CD14-positive monocyte (primary cell): ENCODE data around the gene MORC4. TPM values are rescaled to one million over a fixed set of nuclear protein-coding genes. Genes with fewer than 3 reads are reported as not detected.
A peak's percentile ranks its signal among the peaks of the same experiment; 100 is the strongest.

Source experiments
- DNase-seq, 3 donors: peaks; one replicate each; pipeline ENCODE4 v3.0.0-alpha.2; 2011 to 2022
- H2AFZ ChIP-seq: 2 replicates; pipeline ENCODE4 v1.6.0; 2012; ENCODE audit warnings: mild to moderate bottlenecking, low read depth, low read length, inconsistent platforms; ENCODE audit not compliant: insufficient read depth, poor library complexity, severe bottlenecking
- H3K27ac ChIP-seq, 2 donors: 1 replicate in 1 of 2; 2 replicates in 1 of 2; pipeline ENCODE4 v1.5.1; 2012 to 2013; ENCODE audit warnings: low read length in 2 of 2, control low read depth in 1 of 2, inconsistent platforms in 1 of 2, low read depth in 1 of 2, mild to moderate bottlenecking in 1 of 2
- H3K27me3 ChIP-seq, 2 donors: one replicate each; pipeline versions ENCODE4 v1.6.0 to v1.6.1; 2011 to 2013; ENCODE audit warnings: low read length in 2 of 2; ENCODE audit not compliant: control insufficient read depth in 2 of 2, insufficient read depth in 2 of 2
- H3K36me3 ChIP-seq, 2 donors: replicated peaks in 1 of 2; 1 replicate in 1 of 2; 2 replicates in 1 of 2; pipeline versions ENCODE4 v1.5.1 to v1.6.1; 2012 to 2013; ENCODE audit warnings: low read length in 2 of 2, control low read depth in 1 of 2, inconsistent platforms in 1 of 2, mild to moderate bottlenecking in 1 of 2; ENCODE audit not compliant: insufficient read depth in 2 of 2, control insufficient read depth in 1 of 2
- H3K4me1 ChIP-seq, 2 donors: 1 replicate in 1 of 2; 2 replicates in 1 of 2; pipeline versions ENCODE4 v1.5.1 to v1.6.1; 2012 to 2013; ENCODE audit warnings: low read length in 2 of 2, control low read depth in 1 of 2, inconsistent platforms in 1 of 2, mild to moderate bottlenecking in 1 of 2, moderate library complexity in 1 of 2; ENCODE audit not compliant: insufficient read depth in 2 of 2, control insufficient read depth in 1 of 2
- H3K4me2 ChIP-seq: replicated peaks from 2 replicates; pipeline ENCODE3; 2012; ENCODE audit warnings: low read length, moderate library complexity, mild to moderate bottlenecking; ENCODE audit not compliant: poor library complexity, severe bottlenecking; ENCODE audit errors: extremely low read depth
- H3K4me3 ChIP-seq, 3 experiments: fragments of 200-600 bp in 1 of 3; sonication (generic) in 1 of 3; replicated peaks in 1 of 3; 1 replicate in 2 of 3; 2 replicates in 1 of 3; pipeline ENCODE4 v1.5.1; 2011 to 2013; ENCODE audit warnings: low read length in 3 of 3, mild to moderate bottlenecking in 3 of 3, control low read depth in 2 of 3, low read depth in 2 of 3, inconsistent platforms in 1 of 3, moderate library complexity in 1 of 3
- H3K79me2 ChIP-seq: 2 replicates; pipeline ENCODE4 v1.6.0; 2012; ENCODE audit warnings: mild to moderate bottlenecking, control low read depth, inconsistent platforms, low read length, moderate library complexity; ENCODE audit not compliant: insufficient read depth
- H3K9ac ChIP-seq: 2 replicates; pipeline ENCODE4 v1.6.0; 2017; ENCODE audit warnings: low read length, mild to moderate bottlenecking; ENCODE audit not compliant: insufficient read depth, poor library complexity, severe bottlenecking
- H3K9me3 ChIP-seq, 2 donors: replicated peaks in 1 of 2; 1 replicate in 1 of 2; 2 replicates in 1 of 2; pipeline versions ENCODE4 v1.5.1 to v1.6.1; 2012 to 2013; ENCODE audit warnings: low read length in 2 of 2, control low read depth in 1 of 2; ENCODE audit not compliant: control insufficient read depth in 1 of 2, insufficient read depth in 1 of 2
- H4K20me1 ChIP-seq: 2 replicates; pipeline ENCODE4 v1.6.0; 2012; ENCODE audit warnings: mild to moderate bottlenecking, low read length, control low read depth, moderate library complexity; ENCODE audit not compliant: insufficient read depth
- H3K27ac Mint-ChIP-seq, 7 donors: one replicate each; pipeline ENCODE4 v1.8.0; 2020; ENCODE audit warnings: mild to moderate bottlenecking in 7 of 7, mixed read lengths in 7 of 7, moderate library complexity in 6 of 7, inconsistent platforms in 2 of 7
- H3K27me3 Mint-ChIP-seq, 3 donors: one replicate each; pipeline ENCODE4 v1.8.0; 2021 to 2022; ENCODE audit warnings: low read depth in 3 of 3, mild to moderate bottlenecking in 3 of 3, mixed read lengths in 3 of 3, moderate library complexity in 3 of 3, inconsistent platforms in 1 of 3
- H3K36me3 Mint-ChIP-seq, 2 donors: one replicate each; pipeline ENCODE4 v1.8.0; 2020; ENCODE audit warnings: mixed read lengths in 2 of 2, inconsistent platforms in 1 of 2, mild to moderate bottlenecking in 1 of 2
- H3K4me1 Mint-ChIP-seq: one replicate; pipeline ENCODE4 v1.8.0; 2020; ENCODE audit warnings: mild to moderate bottlenecking, mixed read lengths
- H3K4me3 Mint-ChIP-seq, 2 donors: one replicate each; pipeline ENCODE4 v1.8.0; 2020; ENCODE audit warnings: mild to moderate bottlenecking in 2 of 2, mixed read lengths in 2 of 2, moderate library complexity in 1 of 2
- H3K9me3 Mint-ChIP-seq, 7 donors: one replicate each; pipeline ENCODE4 v1.8.0; 2020 to 2022; ENCODE audit warnings: mixed read lengths in 7 of 7, mild to moderate bottlenecking in 6 of 7, moderate library complexity in 6 of 7, inconsistent platforms in 2 of 7
- CTCF ChIP-seq: fragments of 200-600 bp; IDR thresholded peaks from one replicate; pipeline ENCODE4 v1.8.0; 2022; ENCODE audit warnings: antibody characterized with exemption, mild to moderate bottlenecking
- WGBS: methylation state at CpG from one replicate; pipeline ENCODE4 v1.1.5; 2013; ENCODE audit warnings: missing lambda C conversion rate; ENCODE audit not compliant: insufficient coverage; 5-methylcytosine and 5-hydroxymethylcytosine counted together
- intact Hi-C, 2 donors: fragments of 100-400 bp; cut with micrococcal nuclease; formaldehyde crosslinking; loops; one replicate each; pipeline versions ENCODE4 v1.15.0 to v1.15.1; 2023
- polyA plus RNA-seq, 3 donors: library from polyadenylated mRNA; depleted of rRNA in 1 of 3; unstranded in 2 of 3; stranded (reverse) in 1 of 3; fragments of 300-500 nt in 2 of 3; fragments of >200 nt in 1 of 3; fragmentation: Illumina TruSeq in 2 of 3; gene quantifications; 1 replicate in 2 of 3; 2 replicates in 1 of 3; pipeline ENCODE4 v1.2.3, GENCODE V29; 2012 to 2021

The MORC4 gene
- polyA plus RNA-seq, 3 donors = 0.06 to 0.23 (median 0.10) TPM

GRCh38 chrX:106919932-106920452 lies 80.0 kb downstream of the MORC4 start, which contains the start of gene CLDN2:
Gene CLDN2, plus strand, starts transcription at chrX:106920402. Its CDS starts 7,827 bp downstream, at chrX:106928229.
- H3K27me3 ChIP-seq = no peaks in the 10 kb centered on the region
- Mint-ChIP-seq H3K27ac (peak within 1 kb of the TSS in 1 of 7 donors; percentile 2), H3K36me3 (no peaks in the 10 kb centered on the region), H3K4me1 (peaks cover 8% of the 10 kb centered on the region), H3K9me3 (peaks cover 0 to 5% (median 0%) of the 10 kb centered on the region in 7 donors), H3K4me3 (no peak within 1 kb of the TSS), H3K27me3 (peaks cover 0 to 12% (median 4%) of the 10 kb centered on the region in 3 donors)
- no peak for DNase-seq
- WGBS = no CpG with 5 or more reads among the region's 2 CpGs
- no peak within 1 kb of the TSS for H2AFZ ChIP-seq
- no peak within 1 kb of the TSS for H3K27ac ChIP-seq
- no peaks in the 10 kb centered on the region for H3K9me3 ChIP-seq
- H3K4me2 ChIP-seq = no peak within 1 kb of the TSS
- no peaks in the 10 kb centered on the region for H3K4me1 ChIP-seq
- TF ChIP-seq CTCF = no peak
- intact Hi-C loops = no loop called here
- H3K79me2 ChIP-seq = no peaks in the 10 kb centered on the region
- H3K36me3 ChIP-seq = no peaks in the 10 kb centered on the region
- no peaks in the 10 kb centered on the region for H4K20me1 ChIP-seq
- no peak within 1 kb of the TSS for H3K9ac ChIP-seq
- no peak within 1 kb of the TSS for H3K4me3 ChIP-seq

DNA sequence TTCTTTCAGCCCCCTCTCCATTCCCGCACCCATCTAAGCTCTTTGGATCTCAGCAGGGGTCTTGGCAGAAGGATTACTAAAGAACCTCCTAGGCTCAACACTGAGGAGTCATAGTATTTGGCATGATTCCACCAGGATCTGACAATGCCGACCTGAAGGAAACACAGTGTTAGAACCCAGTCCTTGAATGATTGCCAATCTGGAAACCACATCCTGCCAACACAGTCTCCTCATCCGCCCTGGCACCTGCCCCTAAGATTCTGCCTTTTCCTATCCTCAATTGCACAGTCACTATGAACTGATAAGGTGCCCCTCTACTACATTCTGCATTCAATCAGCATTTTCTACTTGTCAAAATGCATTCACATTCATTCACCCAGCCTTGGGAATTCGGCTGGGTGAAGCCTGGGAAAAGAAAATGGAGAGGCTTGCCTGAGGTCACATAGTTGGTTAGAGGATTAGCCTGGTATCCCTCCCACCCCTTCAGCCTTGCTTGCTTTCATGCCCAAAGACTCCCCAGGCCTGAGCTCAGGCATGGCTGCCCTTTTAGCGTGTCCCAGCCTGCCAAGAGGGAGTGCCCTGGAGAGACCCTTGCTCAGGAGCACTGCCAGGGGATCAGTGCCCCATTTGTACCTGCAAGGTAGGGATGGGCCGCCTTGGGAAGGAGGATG lies 82.0 kb downstream of the MORC4 start:
- Mint-ChIP-seq H3K27me3 (peaks cover 0 to 12% (median 4%) of the 10 kb centered on the region in 3 donors), H3K4me3 (no peak overlapping the region), H3K4me1 (peaks cover 8% of the 10 kb centered on the region), H3K9me3 (peaks cover 0 to 5% (median 0%) of the 10 kb centered on the region in 7 donors), H3K36me3 (no peaks in the 10 kb centered on the region), H3K27ac (no peak overlapping the region)
- WGBS = 0% methylated on average over 1 of the region's 6 CpGs
- Histone ChIP-seq H3K27me3 (no peaks in the 10 kb centered on the region), H3K79me2 (no peaks in the 10 kb centered on the region), H3K36me3 (no peaks in the 10 kb centered on the region), H3K4me3 (no peak overlapping the region), H3K4me1 (no peaks in the 10 kb centered on the region), H4K20me1 (no peaks in the 10 kb centered on the region), H3K9ac (no peak overlapping the region), H3K27ac (no peak overlapping the region), H3K9me3 (no peaks in the 10 kb centered on the region), H3K4me2 (no peak overlapping the region), H2AFZ (no peak overlapping the region)
- TF ChIP-seq CTCF = no peak
- intact Hi-C loops = no loop called here
- no peak for DNase-seq
